ENCODE measurements around the gene AIFM3. TPM values are rescaled to one million over a fixed set of nuclear protein-coding genes. Genes with fewer than 3 reads are reported as not detected.

Gene AIFM3
- total and polyA plus RNA-seq, 2 of the 13 experiments (the other 11 are each of a cell fraction or from before 2014, with no cell fraction given), result 9.0 to 15.3 TPM

- no peak for TF ChIP-seq NRL (CRISPR knock-in tag; IDR thresholded peaks at IDR 0.05; ENCODE audit: borderline replicate concordance)
- TF ChIP-seq ZNF644 (CRISPR knock-in tag; IDR thresholded peaks at IDR 0.05; ENCODE audit: low read depth), result peak; percentile 16; the same call in 1 of the 2 replicates
- no peak for TF ChIP-seq ZNF841 (CRISPR knock-in tag; IDR thresholded peaks at IDR 0.05; ENCODE audit: borderline replicate concordance)
- TF ChIP-seq NAIF1 (CRISPR knock-in tag; IDR thresholded peaks at IDR 0.05; ENCODE audit: borderline replicate concordance), result no peak
- TF ChIP-seq KIAA2018 (CRISPR knock-in tag; IDR thresholded peaks at IDR 0.05; ENCODE audit: borderline replicate concordance), result no peak
- TF ChIP-seq JUN (CRISPR knock-in tag; IDR thresholded peaks at IDR 0.05), result no peak
- TF ChIP-seq ZSCAN12 (CRISPR knock-in tag; IDR thresholded peaks at IDR 0.05), result no peak
- no peak for TF ChIP-seq TBP (CRISPR knock-in tag; IDR thresholded peaks at IDR 0.05)
- no peak for TF ChIP-seq IRX3 (CRISPR knock-in tag; IDR thresholded peaks at IDR 0.05; ENCODE audit: borderline replicate concordance, low read depth)
- TF ChIP-seq THAP9 (CRISPR knock-in tag; IDR thresholded peaks at IDR 0.05; ENCODE audit: borderline replicate concordance), result no peak
- no peak for TF ChIP-seq CEBPZ (IDR thresholded peaks at IDR 0.05; ENCODE audit: low read length)
- TF ChIP-seq GZF1 (CRISPR knock-in tag; IDR thresholded peaks at IDR 0.05), result no peak
- TF ChIP-seq ZNF256 (CRISPR knock-in tag; conservative IDR thresholded peaks at IDR 0.05), result no peak
- no peak for TF ChIP-seq ZNF746 (CRISPR knock-in tag; IDR thresholded peaks at IDR 0.05)
- no peak for TF ChIP-seq RAD51 (IDR thresholded peaks at IDR 0.05; ENCODE audit: borderline replicate concordance)
These were observed 13.2 kb upstream of the AIFM3 start (continued) for GRCh38 chr22:20953668-20954500.
